ENCODE measurements around the gene ZNF19.

Gene ZNF19

GRCh38 chr16:71441348-71442050 is 47.6 kb downstream of the ZNF19 start:
- Histone ChIP-seq H3K4me3 (ENCODE audit: insufficient read length, low read depth) (no peak overlapping the region), H3K9me3 (ENCODE audit: insufficient read depth, low read length) (peaks cover 7% of the 10 kb centered on the region), H3K27me3 (ENCODE audit: insufficient read depth, insufficient read length) (no peaks in the 10 kb centered on the region), H3K9ac (ENCODE audit: insufficient read length, low read depth) (no peak overlapping the region), H3K36me3 (ENCODE audit: insufficient read depth, insufficient read length, low read length) (no peaks in the 10 kb centered on the region), H3K4me1 (ENCODE audit: insufficient read depth, insufficient read length) (peaks cover 4% of the 10 kb centered on the region)
- no peak for DNase-seq (ENCODE audit: low read depth, low spot score)
- no peak for TF ChIP-seq ZNF274 (IDR thresholded peaks at IDR 0.05; ENCODE audit: low read depth, low read length)
- TF ChIP-seq SUZ12 (IDR thresholded peaks at IDR 0.05; ENCODE audit: extremely low read depth, insufficient read depth, insufficient read length) = no peak
- TF ChIP-seq YY1 (IDR thresholded peaks at IDR 0.05; ENCODE audit: insufficient read depth, insufficient read length) = no peak

- no peak overlapping the region for H3K9ac ChIP-seq (ENCODE audit: insufficient read length, low read depth)
- no peaks in the 10 kb centered on the region for H3K36me3 ChIP-seq (ENCODE audit: insufficient read depth, insufficient read length, low read length)
- TF ChIP-seq SUZ12 (IDR thresholded peaks at IDR 0.05; ENCODE audit: extremely low read depth, insufficient read depth, insufficient read length) = no peak
- TF ChIP-seq YY1 (IDR thresholded peaks at IDR 0.05; ENCODE audit: insufficient read depth, insufficient read length) = no peak
- no peak for TF ChIP-seq ZNF274 (IDR thresholded peaks at IDR 0.05; ENCODE audit: low read depth, low read length)
- H3K4me1 ChIP-seq (ENCODE audit: insufficient read depth, insufficient read length) = peaks cover 4% of the 10 kb centered on the region
- H3K4me3 ChIP-seq (ENCODE audit: insufficient read length, low read depth) = no peak overlapping the region
- H3K9me3 ChIP-seq (ENCODE audit: insufficient read depth, low read length) = peaks cover under 1% of the 10 kb centered on the region; the same call in 1 of the 2 replicates
- no peak for DNase-seq (ENCODE audit: low read depth, low spot score)
- H3K27me3 ChIP-seq (ENCODE audit: insufficient read depth, insufficient read length) = no peaks in the 10 kb centered on the region
These were observed 48.3 kb downstream of the ZNF19 start for GRCh38 chr16:71440669-71441347.

- Histone ChIP-seq H3K27me3 (ENCODE audit: insufficient read depth, insufficient read length) (no peaks in the 10 kb centered on the region), H3K36me3 (ENCODE audit: insufficient read depth, insufficient read length, low read length) (no peaks in the 10 kb centered on the region), H3K9me3 (ENCODE audit: insufficient read depth, low read length) (no peaks in the 10 kb centered on the region), H3K4me3 (ENCODE audit: insufficient read length, low read depth) (no peak overlapping the region), H3K4me1 (ENCODE audit: insufficient read depth, insufficient read length) (peaks cover 4% of the 10 kb centered on the region), H3K9ac (ENCODE audit: insufficient read length, low read depth) (no peak overlapping the region)
- TF ChIP-seq SUZ12 (IDR thresholded peaks at IDR 0.05; ENCODE audit: extremely low read depth, insufficient read depth, insufficient read length) (no peak), YY1 (IDR thresholded peaks at IDR 0.05; ENCODE audit: insufficient read depth, insufficient read length) (no peak), ZNF274 (IDR thresholded peaks at IDR 0.05; ENCODE audit: low read depth, low read length) (no peak)
- DNase-seq (ENCODE audit: low read depth, low spot score) = no peak
These were observed 49.6 kb downstream of the ZNF19 start for GRCh38 chr16:71439523-71439922.

GRCh38 chr16:71436473-71436872 is 52.7 kb downstream of the ZNF19 start:
- no peak for DNase-seq (ENCODE audit: low read depth, low spot score)
- Histone ChIP-seq H3K9me3 (ENCODE audit: insufficient read depth, low read length) (no peaks in the 10 kb centered on the region), H3K36me3 (ENCODE audit: insufficient read depth, insufficient read length, low read length) (no peaks in the 10 kb centered on the region)

GRCh38 chr16:71432906-71433305 is 56.2 kb downstream of the ZNF19 start:
- TF ChIP-seq ZNF274 (IDR thresholded peaks at IDR 0.05; ENCODE audit: low read depth, low read length) = no peak
- no peak for TF ChIP-seq YY1 (IDR thresholded peaks at IDR 0.05; ENCODE audit: insufficient read depth, insufficient read length)
- TF ChIP-seq SUZ12 (IDR thresholded peaks at IDR 0.05; ENCODE audit: extremely low read depth, insufficient read depth, insufficient read length) = no peak
- Histone ChIP-seq H3K9ac (ENCODE audit: insufficient read length, low read depth) (no peak overlapping the region), H3K36me3 (ENCODE audit: insufficient read depth, insufficient read length, low read length) (no peaks in the 10 kb centered on the region), H3K27me3 (ENCODE audit: insufficient read depth, insufficient read length) (peaks cover 3% of the 10 kb centered on the region), H3K4me1 (ENCODE audit: insufficient read depth, insufficient read length) (no peaks in the 10 kb centered on the region), H3K9me3 (ENCODE audit: insufficient read depth, low read length) (no peaks in the 10 kb centered on the region), H3K4me3 (ENCODE audit: insufficient read length, low read depth) (no peak overlapping the region)
- no peak for DNase-seq (ENCODE audit: low read depth, low spot score)

More at GRCh38 chr16:71436473-71436872, 52.7 kb downstream of the ZNF19 start:
- H3K4me1 ChIP-seq (ENCODE audit: insufficient read depth, insufficient read length) = peaks cover 4% of the 10 kb centered on the region
- no peaks in the 10 kb centered on the region for H3K27me3 ChIP-seq (ENCODE audit: insufficient read depth, insufficient read length)
- H3K4me3 ChIP-seq (ENCODE audit: insufficient read length, low read depth) = no peak overlapping the region
- TF ChIP-seq ZNF274 (IDR thresholded peaks at IDR 0.05; ENCODE audit: low read depth, low read length) (no peak), YY1 (IDR thresholded peaks at IDR 0.05; ENCODE audit: insufficient read depth, insufficient read length) (no peak), SUZ12 (IDR thresholded peaks at IDR 0.05; ENCODE audit: extremely low read depth, insufficient read depth, insufficient read length) (no peak)
- no peak overlapping the region for H3K9ac ChIP-seq (ENCODE audit: insufficient read length, low read depth)

GRCh38 chr16:71431991-71432390 is 57.1 kb downstream of the ZNF19 start:
- Histone ChIP-seq H3K27me3 (ENCODE audit: insufficient read depth, insufficient read length) (peaks cover 3% of the 10 kb centered on the region), H3K4me1 (ENCODE audit: insufficient read depth, insufficient read length) (no peaks in the 10 kb centered on the region), H3K9me3 (ENCODE audit: insufficient read depth, low read length) (no peaks in the 10 kb centered on the region), H3K36me3 (ENCODE audit: insufficient read depth, insufficient read length, low read length) (no peaks in the 10 kb centered on the region), H3K4me3 (ENCODE audit: insufficient read length, low read depth) (no peak overlapping the region), H3K9ac (ENCODE audit: insufficient read length, low read depth) (no peak overlapping the region)
- no peak for TF ChIP-seq ZNF274 (IDR thresholded peaks at IDR 0.05; ENCODE audit: low read depth, low read length)
- TF ChIP-seq YY1 (IDR thresholded peaks at IDR 0.05; ENCODE audit: insufficient read depth, insufficient read length) = no peak
- TF ChIP-seq SUZ12 (IDR thresholded peaks at IDR 0.05; ENCODE audit: extremely low read depth, insufficient read depth, insufficient read length) = no peak
- no peak for DNase-seq (ENCODE audit: low read depth, low spot score)

GRCh38 chr16:71431176-71431575 is 57.9 kb downstream of the ZNF19 start:
- TF ChIP-seq SUZ12 (IDR thresholded peaks at IDR 0.05; ENCODE audit: extremely low read depth, insufficient read depth, insufficient read length) (no peak), YY1 (IDR thresholded peaks at IDR 0.05; ENCODE audit: insufficient read depth, insufficient read length) (no peak), ZNF274 (IDR thresholded peaks at IDR 0.05; ENCODE audit: low read depth, low read length) (no peak)
- H3K4me3 ChIP-seq (ENCODE audit: insufficient read length, low read depth) = no peak overlapping the region
- DNase-seq (ENCODE audit: low read depth, low spot score) = no peak
- no peaks in the 10 kb centered on the region for H3K9me3 ChIP-seq (ENCODE audit: insufficient read depth, low read length)
- H3K4me1 ChIP-seq (ENCODE audit: insufficient read depth, insufficient read length) = no peaks in the 10 kb centered on the region
- peaks cover 3% of the 10 kb centered on the region for H3K27me3 ChIP-seq (ENCODE audit: insufficient read depth, insufficient read length)
- H3K36me3 ChIP-seq (ENCODE audit: insufficient read depth, insufficient read length, low read length) = no peaks in the 10 kb centered on the region
- H3K9ac ChIP-seq (ENCODE audit: insufficient read length, low read depth) = no peak overlapping the region
